K562 (cell line): ENCODE measurements around the gene LAMA1. TPM values are rescaled to one million over a fixed set of nuclear protein-coding genes. Genes with fewer than 3 reads are reported as not detected.

ENCODE experiments used
- ELF4 ChIP-seq: fragments of 450-650 bp; formaldehyde crosslinking; IDR thresholded peaks from 2 replicates; pipeline ENCODE4 v1.4.0; 2022; ENCODE audit warnings: missing genetic modification characterization
- MAFK ChIP-seq: IDR thresholded peaks from 2 replicates; pipeline ENCODE4 v1.6.1; 2011; ENCODE audit warnings: low read length, improper control_type of control experiment
- RB1 ChIP-seq: fragments of 450-650 bp; IDR thresholded peaks from 2 replicates; pipeline ENCODE4 v1.6.1; 2017; ENCODE audit warnings: low read depth, mild to moderate bottlenecking
- SIRT6 ChIP-seq: IDR thresholded peaks from one replicate; pipeline ENCODE4 v1.6.1; 2012; ENCODE audit warnings: low read depth, mild to moderate bottlenecking, control low read depth, inconsistent platforms, low read length, moderate library complexity
- STAT6 ChIP-seq: sonication (generic); formaldehyde crosslinking; IDR thresholded peaks from 2 replicates; pipeline ENCODE4 v1.8.1; 2023; ENCODE audit warnings: mild to moderate bottlenecking, missing genetic modification reagents
- ZNF431 ChIP-seq: sonication (generic); formaldehyde crosslinking; IDR thresholded peaks from 2 replicates; pipeline ENCODE4 v1.8.0; 2022; ENCODE audit warnings: mild to moderate bottlenecking, missing genetic modification reagents
- polyA plus RNA-seq, 8 experiments: library from polyadenylated mRNA; depleted of rRNA in 4 of 8; stranded (reverse) in 5 of 8; unstranded in 3 of 8; fragments of >200 nt; fragmentation: Nextera tagmentation in 2 of 8; fragmentation: Illumina TruSeq in 1 of 8; extraction: Ambion mirVana in 2 of 8; extraction: Trizol in 1 of 8; gene quantifications; 2 replicates each; pipeline versions ENCODE4 v1.2.1 to v1.2.3, GENCODE V29; 2011 to 2014; ENCODE audit warnings: inconsistent platforms in 1 of 8, missing spikeins in 1 of 8
- total RNA-seq, 7 experiments: library from RNA; depleted of rRNA in 6 of 7; stranded (reverse); fragments of >200 nt in 6 of 7; fragmentation: Illumina TruSeq in 2 of 7; extraction: Trizol in 2 of 7; gene quantifications; 2 replicates each; pipeline versions ENCODE4 v1.2.1 to v1.2.3, GENCODE V29; 2011 to 2021; ENCODE audit warnings: low replicate concordance in 1 of 7
- TF ChIP-seq, protein P1 (sequence below): fragments of 250-450 bp; sonication (Bioruptor Pico); IDR thresholded peaks from 2 replicates; pipeline ENCODE4 v1.5.0; 2021
- TF ChIP-seq, protein P2 (sequence below), 2 experiments: fragments of 450-650 bp; IDR thresholded peaks; 2 replicates each; pipeline ENCODE4 v1.6.1; 2016; ENCODE audit warnings: mild to moderate bottlenecking in 2 of 2, borderline replicate concordance in 1 of 2, low read depth in 1 of 2, moderate library complexity in 1 of 2
- TF ChIP-seq, protein P3 (sequence below): sonication (generic); formaldehyde crosslinking; IDR thresholded peaks from 2 replicates; pipeline ENCODE4 v1.8.1; 2023; ENCODE audit warnings: missing genetic modification reagents, mild to moderate bottlenecking, borderline replicate concordance

LAMA1 gene
- total and polyA plus RNA-seq, 9 of the 15 experiments (the other 6 are each of a cell fraction or from before 2014, with no cell fraction given), result 0.04 TPM; not detected in 8

DNA sequence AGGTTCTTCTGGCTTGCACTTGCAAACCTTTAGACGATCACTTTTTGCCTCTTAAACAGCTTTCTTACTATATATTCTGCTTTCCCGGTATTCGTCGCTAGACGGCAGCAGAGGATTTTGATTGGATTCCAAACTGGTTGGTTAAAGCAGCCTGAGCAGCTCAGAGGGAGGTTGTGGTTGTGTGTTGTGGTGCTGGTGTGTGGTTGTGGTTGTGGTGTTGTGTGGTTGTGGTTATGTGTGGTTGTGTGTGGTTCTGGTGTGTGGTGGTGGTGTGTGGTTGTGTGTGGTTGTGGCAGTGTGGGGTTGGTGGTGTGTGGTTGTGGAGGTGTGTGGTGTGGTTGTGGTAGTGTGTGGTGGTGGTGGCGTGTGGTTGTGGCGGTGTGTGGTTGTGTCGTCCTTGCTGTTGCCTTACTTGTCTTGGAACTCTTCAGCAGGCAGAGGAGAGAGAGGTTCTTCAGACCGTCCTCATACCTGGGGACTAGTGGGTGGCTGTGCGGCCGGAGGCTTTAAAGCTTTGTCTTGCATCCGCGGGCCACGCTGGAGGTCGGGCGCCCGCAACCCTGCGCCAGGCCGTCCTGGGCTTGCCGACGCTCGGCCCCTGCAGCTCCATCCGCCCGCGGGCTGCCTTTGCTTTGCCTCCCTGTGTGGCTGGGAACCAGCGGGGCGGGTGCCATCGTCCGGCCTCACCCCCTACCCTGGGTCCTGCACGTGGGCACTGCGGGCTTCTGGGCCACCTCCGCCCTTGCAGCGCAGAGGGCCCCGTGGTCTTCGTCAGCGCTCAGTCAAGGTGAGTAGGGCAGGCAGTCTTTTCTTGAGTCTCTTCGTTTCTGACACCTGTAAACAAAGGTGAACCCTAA is 197.3 kb downstream of the LAMA1 start (continued):
- TF ChIP-seq, protein P1, sequence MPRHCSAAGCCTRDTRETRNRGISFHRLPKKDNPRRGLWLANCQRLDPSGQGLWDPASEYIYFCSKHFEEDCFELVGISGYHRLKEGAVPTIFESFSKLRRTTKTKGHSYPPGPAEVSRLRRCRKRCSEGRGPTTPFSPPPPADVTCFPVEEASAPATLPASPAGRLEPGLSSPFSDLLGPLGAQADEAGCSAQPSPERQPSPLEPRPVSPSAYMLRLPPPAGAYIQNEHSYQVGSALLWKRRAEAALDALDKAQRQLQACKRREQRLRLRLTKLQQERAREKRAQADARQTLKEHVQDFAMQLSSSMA (CRISPR knock-in tag), result no peak
- TF ChIP-seq ELF4 (CRISPR knock-in tag) (peak; percentile 61; the same call in 1 of the 2 replicates), SIRT6 (no peak), MAFK (0 out of 2 replicates have a peak, but pooled peaks have one; percentile 3), RB1 (no peak), ZNF431 (CRISPR knock-in tag) (no peak), STAT6 (CRISPR knock-in tag) (no peak)
- TF ChIP-seq, protein P2, sequence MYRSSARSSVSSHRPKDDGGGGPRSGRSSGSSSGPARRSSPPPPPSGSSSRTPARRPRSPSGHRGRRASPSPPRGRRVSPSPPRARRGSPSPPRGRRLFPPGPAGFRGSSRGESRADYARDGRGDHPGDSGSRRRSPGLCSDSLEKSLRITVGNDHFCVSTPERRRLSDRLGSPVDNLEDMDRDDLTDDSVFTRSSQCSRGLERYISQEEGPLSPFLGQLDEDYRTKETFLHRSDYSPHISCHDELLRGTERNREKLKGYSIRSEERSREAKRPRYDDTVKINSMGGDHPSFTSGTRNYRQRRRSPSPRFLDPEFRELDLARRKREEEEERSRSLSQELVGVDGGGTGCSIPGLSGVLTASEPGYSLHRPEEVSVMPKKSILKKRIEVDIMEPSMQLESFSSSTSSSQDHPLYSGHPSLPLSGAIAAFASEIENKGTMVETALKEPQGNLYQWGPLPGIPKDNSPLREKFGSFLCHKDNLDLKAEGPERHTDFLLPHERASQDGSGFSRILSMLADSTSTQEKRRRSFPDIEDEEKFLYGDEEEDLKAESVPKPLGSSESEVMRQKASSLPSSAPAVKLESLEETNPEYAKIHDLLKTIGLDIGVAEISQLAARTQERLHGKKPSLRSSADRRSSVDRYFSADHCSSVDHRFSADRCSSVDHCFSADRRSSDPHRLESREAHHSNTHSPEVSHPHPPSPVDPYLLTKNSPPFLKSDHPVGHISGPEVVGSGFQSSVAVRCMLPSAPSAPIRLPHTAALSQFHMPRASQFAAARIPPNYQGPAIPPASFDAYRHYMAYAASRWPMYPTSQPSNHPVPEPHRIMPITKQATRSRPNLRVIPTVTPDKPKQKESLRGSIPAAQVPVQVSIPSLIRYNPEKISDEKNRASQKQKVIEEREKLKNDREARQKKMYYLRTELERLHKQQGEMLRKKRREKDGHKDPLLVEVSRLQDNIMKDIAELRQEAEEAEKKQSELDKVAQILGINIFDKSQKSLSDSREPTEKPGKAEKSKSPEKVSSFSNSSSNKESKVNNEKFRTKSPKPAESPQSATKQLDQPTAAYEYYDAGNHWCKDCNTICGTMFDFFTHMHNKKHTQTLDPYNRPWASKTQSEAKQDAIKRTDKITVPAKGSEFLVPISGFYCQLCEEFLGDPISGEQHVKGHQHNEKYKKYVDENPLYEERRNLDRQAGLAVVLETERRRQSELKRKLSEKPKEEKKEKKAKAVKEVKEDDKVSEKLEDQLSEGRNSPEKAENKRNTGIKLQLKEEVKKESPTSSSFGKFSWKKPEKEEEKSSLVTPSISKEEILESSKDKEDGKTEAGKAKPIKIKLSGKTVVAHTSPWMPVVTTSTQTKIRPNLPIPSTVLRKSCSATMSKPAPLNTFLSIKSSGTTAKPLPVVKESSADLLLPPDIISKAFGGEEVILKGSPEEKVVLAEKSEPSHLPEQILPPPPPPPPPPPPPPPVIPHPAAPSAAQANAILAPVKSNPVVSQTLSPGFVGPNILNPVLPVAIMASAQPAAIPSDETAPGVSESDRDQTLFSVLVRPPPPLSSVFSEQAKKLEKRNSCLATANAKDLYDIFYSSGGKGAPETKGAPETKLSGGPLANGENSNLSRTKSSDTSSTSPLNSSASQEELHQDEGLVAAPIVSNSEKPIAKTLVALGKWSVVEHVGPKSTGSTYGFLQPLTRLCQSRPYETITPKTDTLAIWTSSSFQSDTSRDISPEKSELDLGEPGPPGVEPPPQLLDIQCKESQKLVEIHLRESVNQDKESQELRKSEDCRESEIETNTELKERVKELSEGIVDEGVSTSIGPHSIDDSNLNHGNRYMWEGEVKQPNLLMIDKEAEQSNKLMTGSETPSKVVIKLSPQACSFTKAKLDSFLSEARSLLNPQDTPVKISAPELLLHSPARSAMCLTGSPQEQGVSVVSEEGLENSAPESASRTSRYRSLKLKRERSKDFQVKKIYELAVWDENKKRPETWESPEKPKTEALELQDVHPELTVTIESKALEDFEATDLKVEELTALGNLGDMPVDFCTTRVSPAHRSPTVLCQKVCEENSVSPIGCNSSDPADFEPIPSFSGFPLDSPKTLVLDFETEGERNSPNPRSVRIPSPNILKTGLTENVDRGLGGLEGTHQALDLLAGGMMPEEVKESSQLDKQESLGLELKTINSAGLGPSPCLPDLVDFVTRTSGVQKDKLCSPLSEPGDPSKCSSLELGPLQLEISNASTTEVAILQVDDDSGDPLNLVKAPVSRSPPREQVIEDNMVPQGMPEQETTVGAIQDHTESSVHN (IDR thresholded peaks at IDR 0.05; ENCODE audit: borderline replicate concordance in 1 of 2, low read depth in 1 of 2), result no peak
- TF ChIP-seq, protein P3, sequence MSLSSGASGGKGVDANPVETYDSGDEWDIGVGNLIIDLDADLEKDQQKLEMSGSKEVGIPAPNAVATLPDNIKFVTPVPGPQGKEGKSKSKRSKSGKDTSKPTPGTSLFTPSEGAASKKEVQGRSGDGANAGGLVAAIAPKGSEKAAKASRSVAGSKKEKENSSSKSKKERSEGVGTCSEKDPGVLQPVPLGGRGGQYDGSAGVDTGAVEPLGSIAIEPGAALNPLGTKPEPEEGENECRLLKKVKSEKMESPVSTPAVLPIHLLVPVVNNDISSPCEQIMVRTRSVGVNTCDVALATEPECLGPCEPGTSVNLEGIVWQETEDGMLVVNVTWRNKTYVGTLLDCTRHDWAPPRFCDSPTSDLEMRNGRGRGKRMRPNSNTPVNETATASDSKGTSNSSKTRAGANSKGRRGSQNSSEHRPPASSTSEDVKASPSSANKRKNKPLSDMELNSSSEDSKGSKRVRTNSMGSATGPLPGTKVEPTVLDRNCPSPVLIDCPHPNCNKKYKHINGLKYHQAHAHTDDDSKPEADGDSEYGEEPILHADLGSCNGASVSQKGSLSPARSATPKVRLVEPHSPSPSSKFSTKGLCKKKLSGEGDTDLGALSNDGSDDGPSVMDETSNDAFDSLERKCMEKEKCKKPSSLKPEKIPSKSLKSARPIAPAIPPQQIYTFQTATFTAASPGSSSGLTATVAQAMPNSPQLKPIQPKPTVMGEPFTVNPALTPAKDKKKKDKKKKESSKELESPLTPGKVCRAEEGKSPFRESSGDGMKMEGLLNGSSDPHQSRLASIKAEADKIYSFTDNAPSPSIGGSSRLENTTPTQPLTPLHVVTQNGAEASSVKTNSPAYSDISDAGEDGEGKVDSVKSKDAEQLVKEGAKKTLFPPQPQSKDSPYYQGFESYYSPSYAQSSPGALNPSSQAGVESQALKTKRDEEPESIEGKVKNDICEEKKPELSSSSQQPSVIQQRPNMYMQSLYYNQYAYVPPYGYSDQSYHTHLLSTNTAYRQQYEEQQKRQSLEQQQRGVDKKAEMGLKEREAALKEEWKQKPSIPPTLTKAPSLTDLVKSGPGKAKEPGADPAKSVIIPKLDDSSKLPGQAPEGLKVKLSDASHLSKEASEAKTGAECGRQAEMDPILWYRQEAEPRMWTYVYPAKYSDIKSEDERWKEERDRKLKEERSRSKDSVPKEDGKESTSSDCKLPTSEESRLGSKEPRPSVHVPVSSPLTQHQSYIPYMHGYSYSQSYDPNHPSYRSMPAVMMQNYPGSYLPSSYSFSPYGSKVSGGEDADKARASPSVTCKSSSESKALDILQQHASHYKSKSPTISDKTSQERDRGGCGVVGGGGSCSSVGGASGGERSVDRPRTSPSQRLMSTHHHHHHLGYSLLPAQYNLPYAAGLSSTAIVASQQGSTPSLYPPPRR (CRISPR knock-in tag), result no peak
